Fibroblast of lung (primary cell): ENCODE data around the gene COX14. TPM values are rescaled to one million over a fixed set of nuclear protein-coding genes. Genes with fewer than 3 reads are reported as not detected.

Source experiments
- DNase-seq, 2 donors: peaks; one replicate each; pipeline versions ENCODE4 v3.0.0 to v3.0.0-alpha.2; 2010; ENCODE audit warnings: low read depth in 2 of 2
- H2AFZ ChIP-seq: 2 replicates; pipeline ENCODE4 v1.5.1; 2012; ENCODE audit warnings: low read length, control low read depth, inconsistent platforms
- H3K27ac ChIP-seq: 2 replicates; pipeline ENCODE4 v1.5.1; 2011; ENCODE audit warnings: low read length, control low read depth; ENCODE audit not compliant: insufficient read depth
- H3K27me3 ChIP-seq: 2 replicates; pipeline ENCODE4 v1.5.1; 2011; ENCODE audit warnings: mild to moderate bottlenecking, low read length; ENCODE audit not compliant: control insufficient read depth, insufficient read depth
- H3K36me3 ChIP-seq: 2 replicates; pipeline ENCODE4 v1.5.1; 2011; ENCODE audit warnings: low read length; ENCODE audit not compliant: control insufficient read depth, insufficient read depth
- H3K4me1 ChIP-seq: 2 replicates; pipeline ENCODE4 v1.5.1; 2011; ENCODE audit warnings: low read length; ENCODE audit not compliant: control insufficient read depth, insufficient read depth; ENCODE audit errors: extremely low read depth
- H3K4me2 ChIP-seq: 2 replicates; pipeline ENCODE4 v1.5.1; 2011; ENCODE audit warnings: low read length, control low read depth; ENCODE audit not compliant: insufficient read depth; ENCODE audit errors: extremely low read depth
- H3K4me3 ChIP-seq, 4 experiments: fragments of 200-600 bp in 1 of 4; sonication (generic) in 1 of 4; replicated peaks in 1 of 4; 2 replicates each; pipeline ENCODE4 v1.5.1; 2011 to 2016; ENCODE audit warnings: low read length in 4 of 4, low read depth in 3 of 4, mild to moderate bottlenecking in 3 of 4, control low read depth in 2 of 4, inconsistent platforms in 1 of 4, mixed read lengths in 1 of 4; ENCODE audit not compliant: insufficient read depth in 1 of 4; ENCODE audit errors: control extremely low read depth in 1 of 4
- H3K79me2 ChIP-seq: 2 replicates; pipeline ENCODE4 v1.5.1; 2012; ENCODE audit warnings: mild to moderate bottlenecking, low read length, inconsistent platforms; ENCODE audit not compliant: control insufficient read depth, insufficient read depth
- H3K9ac ChIP-seq: 2 replicates; pipeline ENCODE4 v1.5.1; 2011; ENCODE audit warnings: mild to moderate bottlenecking, low read length, control low read depth; ENCODE audit not compliant: insufficient read depth
- H3K9me3 ChIP-seq: 2 replicates; pipeline ENCODE4 v1.5.1; 2012; ENCODE audit warnings: low read depth, low read length; ENCODE audit not compliant: control insufficient read depth, insufficient read depth
- H4K20me1 ChIP-seq: 2 replicates; pipeline ENCODE4 v1.5.1; 2011; ENCODE audit warnings: low read length; ENCODE audit not compliant: control insufficient read depth, insufficient read depth; ENCODE audit errors: extremely low read depth
- CTCF ChIP-seq, 2 donors: IDR thresholded peaks in 1 of 2; conservative IDR thresholded peaks in 1 of 2; 1 replicate in 1 of 2; 2 replicates in 1 of 2; pipeline ENCODE4 v1.5.1; 2011 to 2012; ENCODE audit warnings: low read length in 2 of 2, control low read depth in 1 of 2, inconsistent platforms in 1 of 2, low read depth in 1 of 2, mild to moderate bottlenecking in 1 of 2
- EZH2 ChIP-seq: IDR thresholded peaks from 2 replicates; pipeline ENCODE4 v1.5.1; 2012; ENCODE audit warnings: low read length, control low read depth, mild to moderate bottlenecking; ENCODE audit errors: missing control alignments
- polyA plus RNA-seq, 2 donors: library from polyadenylated mRNA; depleted of rRNA in 1 of 2; stranded (reverse) in 1 of 2; unstranded in 1 of 2; fragments of >200 nt; gene quantifications; 2 replicates each; pipeline ENCODE4 v1.2.1, GENCODE V29; 2011 to 2012; ENCODE audit warnings: missing spikeins in 1 of 2
- total RNA-seq: library from RNA; depleted of rRNA; stranded (reverse); fragments of >200 nt; gene quantifications from 2 replicates; pipeline ENCODE4 v1.2.1, GENCODE V29; 2014

Gene COX14
- total and polyA plus RNA-seq, 2 donors (not counting 1 experiment from before 2014, with no cell fraction given) = 55.3 to 57.1 TPM

- Histone ChIP-seq H3K4me2 (no peak overlapping the region), H4K20me1 (no peaks in the 10 kb centered on the region), H3K4me3 (no peak overlapping the region), H3K79me2 (no peaks in the 10 kb centered on the region), H3K9me3 (no peaks in the 10 kb centered on the region), H3K27me3 (no peaks in the 10 kb centered on the region), H3K9ac (no peak overlapping the region), H3K27ac (peak overlapping the region; percentile 25), H2AFZ (no peak overlapping the region), H3K4me1 (peaks cover 3% of the 10 kb centered on the region), H3K36me3 (no peaks in the 10 kb centered on the region)
- TF ChIP-seq CTCF (conservative IDR thresholded peaks at IDR 0.05 in 1 of 2, IDR thresholded peaks at IDR 0.05 in 1 of 2; ENCODE audit: low read depth in 1 of 2, low read length in 2 of 2) (no peak), EZH2 (no peak)
- DNase-seq = peak; percentile 82 to 86
Observed at GRCh38 chr12:50066402-50066801, 45.6 kb upstream of the COX14 start.

DNA sequence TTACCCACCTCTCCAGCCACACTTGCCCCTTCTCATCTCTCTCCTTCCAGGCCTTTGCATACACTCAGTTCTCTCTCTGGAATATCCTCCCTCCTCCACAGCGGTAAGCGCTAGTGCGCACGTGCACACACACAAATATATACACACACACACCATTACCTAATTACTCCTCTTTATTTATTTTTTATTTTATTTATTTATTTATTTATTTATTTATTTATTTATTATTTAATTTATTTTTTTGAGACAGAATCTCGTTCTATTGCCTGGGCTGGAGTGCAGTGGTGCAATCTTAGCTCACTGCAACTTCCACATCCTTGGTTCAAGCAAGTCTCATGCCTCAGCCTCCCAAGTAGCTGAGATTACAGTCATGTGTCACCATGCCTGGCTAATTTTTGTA lies 43.0 kb upstream of the COX14 start:
- Histone ChIP-seq H3K9ac (no peak overlapping the region), H3K4me3 (no peak overlapping the region), H3K36me3 (no peaks in the 10 kb centered on the region), H2AFZ (no peak overlapping the region), H3K27me3 (no peaks in the 10 kb centered on the region), H3K4me2 (no peak overlapping the region), H3K9me3 (no peaks in the 10 kb centered on the region), H3K4me1 (peaks cover 3% of the 10 kb centered on the region), H4K20me1 (no peaks in the 10 kb centered on the region), H3K27ac (no peak overlapping the region), H3K79me2 (no peaks in the 10 kb centered on the region)
- TF ChIP-seq EZH2 (no peak), CTCF (conservative IDR thresholded peaks at IDR 0.05 in 1 of 2, IDR thresholded peaks at IDR 0.05 in 1 of 2; ENCODE audit: low read depth in 1 of 2, low read length in 2 of 2) (no peak)
- no peak for DNase-seq

GRCh38 chr12:50069539-50069938 lies 42.5 kb upstream of the COX14 start:
- Histone ChIP-seq H3K4me3 (no peak overlapping the region), H3K9ac (no peak overlapping the region), H3K9me3 (no peaks in the 10 kb centered on the region), H3K79me2 (no peaks in the 10 kb centered on the region), H3K27me3 (no peaks in the 10 kb centered on the region), H3K36me3 (no peaks in the 10 kb centered on the region), H3K4me1 (peaks cover 3% of the 10 kb centered on the region), H4K20me1 (no peaks in the 10 kb centered on the region), H2AFZ (no peak overlapping the region), H3K27ac (no peak overlapping the region), H3K4me2 (no peak overlapping the region)
- DNase-seq = no peak
- TF ChIP-seq EZH2 (no peak), CTCF (conservative IDR thresholded peaks at IDR 0.05 in 1 of 2, IDR thresholded peaks at IDR 0.05 in 1 of 2; ENCODE audit: low read depth in 1 of 2, low read length in 2 of 2) (no peak)
